ENCODE results near the gene MAPK6. TPM values are rescaled to one million over a fixed set of nuclear protein-coding genes. Genes with fewer than 3 reads are reported as not detected.

Gene MAPK6
- total and polyA plus RNA-seq, 2 of the 8 experiments (the other 6 are each of a cell fraction or from before 2014, with no cell fraction given): 22.6 to 108 TPM

DNA sequence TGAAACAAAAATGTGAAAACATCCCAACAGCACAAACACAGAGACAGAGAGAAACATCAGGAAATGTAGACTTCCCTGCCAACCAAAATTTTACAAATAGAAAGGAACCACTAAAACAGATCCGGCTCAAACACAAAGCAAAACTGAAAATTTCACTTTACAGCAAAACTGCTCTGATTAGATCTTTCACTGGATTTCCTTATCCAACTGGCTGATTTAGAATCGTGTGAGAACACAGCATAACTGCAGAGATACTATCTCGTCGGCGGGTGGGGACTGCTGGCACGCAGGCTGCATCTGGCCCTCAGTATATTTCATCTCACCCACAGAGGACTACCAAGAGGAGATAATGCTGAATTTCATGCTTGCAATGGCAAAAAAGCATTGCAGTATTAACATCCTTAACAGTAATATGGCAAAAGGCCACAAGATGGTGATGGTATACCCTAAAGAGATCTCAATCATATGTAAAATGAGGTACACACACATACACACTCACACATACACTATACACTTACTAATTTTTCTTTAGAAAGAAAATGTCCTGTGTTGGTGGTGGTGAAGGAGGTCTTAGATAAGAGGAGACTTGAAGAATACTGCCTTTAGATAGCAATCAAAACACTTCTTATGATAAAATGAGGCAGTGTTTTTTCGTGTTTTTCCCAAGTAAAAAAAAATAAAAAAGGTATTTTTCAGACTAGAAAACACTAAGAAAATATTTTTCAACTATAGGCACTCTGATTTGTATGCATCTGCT is 36.8 kb upstream of the MAPK6 start (continued):
- TF ChIP-seq, protein P1, sequence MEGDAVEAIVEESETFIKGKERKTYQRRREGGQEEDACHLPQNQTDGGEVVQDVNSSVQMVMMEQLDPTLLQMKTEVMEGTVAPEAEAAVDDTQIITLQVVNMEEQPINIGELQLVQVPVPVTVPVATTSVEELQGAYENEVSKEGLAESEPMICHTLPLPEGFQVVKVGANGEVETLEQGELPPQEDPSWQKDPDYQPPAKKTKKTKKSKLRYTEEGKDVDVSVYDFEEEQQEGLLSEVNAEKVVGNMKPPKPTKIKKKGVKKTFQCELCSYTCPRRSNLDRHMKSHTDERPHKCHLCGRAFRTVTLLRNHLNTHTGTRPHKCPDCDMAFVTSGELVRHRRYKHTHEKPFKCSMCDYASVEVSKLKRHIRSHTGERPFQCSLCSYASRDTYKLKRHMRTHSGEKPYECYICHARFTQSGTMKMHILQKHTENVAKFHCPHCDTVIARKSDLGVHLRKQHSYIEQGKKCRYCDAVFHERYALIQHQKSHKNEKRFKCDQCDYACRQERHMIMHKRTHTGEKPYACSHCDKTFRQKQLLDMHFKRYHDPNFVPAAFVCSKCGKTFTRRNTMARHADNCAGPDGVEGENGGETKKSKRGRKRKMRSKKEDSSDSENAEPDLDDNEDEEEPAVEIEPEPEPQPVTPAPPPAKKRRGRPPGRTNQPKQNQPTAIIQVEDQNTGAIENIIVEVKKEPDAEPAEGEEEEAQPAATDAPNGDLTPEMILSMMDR (IDR thresholded peaks at IDR 0.05; ENCODE audit: control extremely low read depth in 1 of 3, insufficient read depth in 1 of 3, low read depth in 1 of 3, low read length in 3 of 3): peak in 2 of 3 experiments; percentile 21 to 47; a peak in 2 of 4 replicates
- no peak for TF ChIP-seq SP4 (IDR thresholded peaks at IDR 0.05; ENCODE audit: low read length)
- TF ChIP-seq, protein P2, sequence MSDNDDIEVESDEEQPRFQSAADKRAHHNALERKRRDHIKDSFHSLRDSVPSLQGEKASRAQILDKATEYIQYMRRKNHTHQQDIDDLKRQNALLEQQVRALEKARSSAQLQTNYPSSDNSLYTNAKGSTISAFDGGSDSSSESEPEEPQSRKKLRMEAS (IDR thresholded peaks at IDR 0.05): no peak
- no peak for TF ChIP-seq TAF1 (IDR thresholded peaks at IDR 0.05; ENCODE audit: low read depth, low read length)
- TF ChIP-seq ZNF274 (IDR thresholded peaks at IDR 0.05; ENCODE audit: borderline replicate concordance, extremely low read depth, low read length): no peak
- TF ChIP-seq KDM5A (IDR thresholded peaks at IDR 0.05; ENCODE audit: low read length): no peak
- no peak for TF ChIP-seq POLR2A (IDR thresholded peaks at IDR 0.05; ENCODE audit: control extremely low read depth in 1 of 2, low read depth in 2 of 2, low read length in 2 of 2)

All from H1 (cell line).